Measurements from ENCODE around the gene AKAP13. TPM values are rescaled to one million over a fixed set of nuclear protein-coding genes. Genes with fewer than 3 reads are reported as not detected.

Gene AKAP13
- total RNA-seq, 2 experiments from 2014 or later: 282 to 304 TPM

GRCh38 chr15:85710340-85710842 lies 330.0 kb downstream of the AKAP13 start:
- peaks cover 88% of the 10 kb centered on the region for H3K36me3 Mint-ChIP-seq (ENCODE audit: low read depth)
- CTCF ChIA-PET: interaction anchor here (1.5 to 1.6 kb wide), 2 partner anchors 14 to 21 kb away, joined by 3 to 5 read pairs; no protein-coding TSS in a partner anchor
- peak overlapping the region; percentile 98 for H3K27ac Mint-ChIP-seq

GRCh38 chr15:85711580-85712192 lies 331.3 kb downstream of the AKAP13 start:
- Histone ChIP-seq H3K4me3 (ENCODE audit: low read length) (no peak overlapping the region), H3K27me3 (ENCODE audit: control insufficient read depth in 1 of 2, insufficient read depth in 2 of 2, low read length in 2 of 2) (no peaks in the 10 kb centered on the region), H3K36me3 (ENCODE audit: insufficient read depth, low read length) (peaks cover 82% of the 10 kb centered on the region), H3K9me3 (ENCODE audit: control insufficient read depth in 1 of 2, insufficient read depth in 1 of 2, low read length in 2 of 2) (no peaks in the 10 kb centered on the region), H3K27ac (ENCODE audit: low read depth in 1 of 2, low read length in 2 of 2) (no peak overlapping the region), H3K4me1 (ENCODE audit: insufficient read depth, low read length) (peaks cover 26% of the 10 kb centered on the region)
- Mint-ChIP-seq H3K27me3 (no peaks in the 10 kb centered on the region), H3K4me3 (no peak overlapping the region), H3K4me1 (ENCODE audit: low read depth) (peaks cover 75% of the 10 kb centered on the region), H3K27ac (peak overlapping the region; percentile 60), H3K9me3 (no peaks in the 10 kb centered on the region), H3K36me3 (ENCODE audit: low read depth) (peaks cover 95% of the 10 kb centered on the region)
- no peak for TF ChIP-seq CTCF (IDR thresholded peaks at IDR 0.05)
- POLR2A ChIA-PET: interaction anchor here (0.6 to 1.0 kb wide), 3 partner anchors 20 to 998 kb away, joined by 3 to 6 read pairs (median 3); no protein-coding TSS in a partner anchor
- no peak for DNase-seq
- intact Hi-C loops (cut with DNase I, micrococcal nuclease): no loop called here
- ATAC-seq (ENCODE audit: poor library complexity): no peak
- CTCF ChIA-PET: interaction anchor here (1.4 to 1.5 kb wide), 2 partner anchors 12 to 23 kb away, joined by 4 to 5 read pairs; no protein-coding TSS in a partner anchor

More at GRCh38 chr15:85710340-85710842, 330.0 kb downstream of the AKAP13 start:
- TF ChIP-seq CTCF (IDR thresholded peaks at IDR 0.05): no peak
- Histone ChIP-seq H3K27me3 (ENCODE audit: control insufficient read depth in 1 of 2, insufficient read depth in 2 of 2, low read length in 2 of 2) (no peaks in the 10 kb centered on the region), H3K4me3 (ENCODE audit: low read length) (no peak overlapping the region), H3K4me1 (ENCODE audit: insufficient read depth, low read length) (peaks cover 35% of the 10 kb centered on the region), H3K36me3 (ENCODE audit: insufficient read depth, low read length) (peaks cover 75% of the 10 kb centered on the region), H3K9me3 (ENCODE audit: control insufficient read depth in 1 of 2, insufficient read depth in 1 of 2, low read length in 2 of 2) (no peaks in the 10 kb centered on the region), H3K27ac (ENCODE audit: low read depth in 1 of 2, low read length in 2 of 2) (no peak overlapping the region)
- POLR2A ChIA-PET: interaction anchor here (0.5 to 1.4 kb wide), 3 partner anchors 20 to 262 kb away, joined by 3 to 7 read pairs (median 3); no protein-coding TSS in a partner anchor
- Mint-ChIP-seq H3K27me3 (no peaks in the 10 kb centered on the region), H3K9me3 (no peaks in the 10 kb centered on the region), H3K4me1 (ENCODE audit: low read depth) (peaks cover 82% of the 10 kb centered on the region), H3K4me3 (peak overlapping the region; percentile 31)
- ATAC-seq (ENCODE audit: poor library complexity): no peak
- intact Hi-C loops (cut with DNase I, micrococcal nuclease): no loop called here
- no peak for DNase-seq

- H3K36me3 Mint-ChIP-seq (ENCODE audit: low read depth): peaks cover 100% of the 10 kb centered on the region
- no peak for ATAC-seq (ENCODE audit: poor library complexity)
- TF ChIP-seq CTCF (IDR thresholded peaks at IDR 0.05): no peak
Observed at GRCh38 chr15:85716261-85716660, 335.9 kb downstream of the AKAP13 start.

More at GRCh38 chr15:85716261-85716660, 335.9 kb downstream of the AKAP13 start:
- intact Hi-C loops (cut with DNase I, micrococcal nuclease): no loop called here
- H3K9me3 ChIP-seq (ENCODE audit: control insufficient read depth in 1 of 2, insufficient read depth in 1 of 2, low read length in 2 of 2): no peaks in the 10 kb centered on the region
- H3K27ac ChIP-seq (ENCODE audit: low read depth in 1 of 2, low read length in 2 of 2): no peak overlapping the region
- H3K27me3 Mint-ChIP-seq: no peaks in the 10 kb centered on the region
- ChIA-PET POLR2A (no interaction called here), CTCF (no interaction called here)
- no peak overlapping the region for H3K4me3 ChIP-seq (ENCODE audit: low read length)
- no peak overlapping the region for H3K4me3 Mint-ChIP-seq
- peaks cover 66% of the 10 kb centered on the region for H3K4me1 Mint-ChIP-seq (ENCODE audit: low read depth)
- H3K4me1 ChIP-seq (ENCODE audit: insufficient read depth, low read length): no peaks in the 10 kb centered on the region
- H3K9me3 Mint-ChIP-seq: no peaks in the 10 kb centered on the region
- H3K27ac Mint-ChIP-seq: peak overlapping the region; percentile 76
- no peaks in the 10 kb centered on the region for H3K27me3 ChIP-seq (ENCODE audit: control insufficient read depth in 1 of 2, insufficient read depth in 2 of 2, low read length in 2 of 2)
- peaks cover 94% of the 10 kb centered on the region for H3K36me3 ChIP-seq (ENCODE audit: insufficient read depth, low read length)
- DNase-seq: no peak
